Spleen (tissue), 7 donors: ENCODE measurements around the gene TEAD1.

Experiments
- POLR2AphosphoS5 ChIP-seq, 3 donors: sonication (generic); formaldehyde crosslinking; IDR thresholded peaks; one replicate each; pipeline ENCODE4 v1.5.1; 2017; ENCODE audit warnings: antibody characterized with exemption in 3 of 3
- TF ChIP-seq, protein P1 (sequence below), 11 experiments: fragments of 200-600 bp in 7 of 11; fragments of 450-650 bp in 4 of 11; sonication (generic) in 4 of 11; IDR thresholded peaks in 8 of 11; conservative IDR thresholded peaks in 3 of 11; 1 replicate in 7 of 11; 2 replicates in 4 of 11; pipeline versions ENCODE4 v1.4.0 to v1.8.0; 2016 to 2021; ENCODE audit warnings: antibody characterized with exemption in 11 of 11, inconsistent platforms in 4 of 11, mild to moderate bottlenecking in 1 of 11
- donor health status: DM: no; HTN: no; CAD: no; lungs with moderate emphysema.
- donor health status: DM: no; HTN: no; CAD: no.
- donor health status: DM: no; HTN: no; CAD: no.

DNA sequence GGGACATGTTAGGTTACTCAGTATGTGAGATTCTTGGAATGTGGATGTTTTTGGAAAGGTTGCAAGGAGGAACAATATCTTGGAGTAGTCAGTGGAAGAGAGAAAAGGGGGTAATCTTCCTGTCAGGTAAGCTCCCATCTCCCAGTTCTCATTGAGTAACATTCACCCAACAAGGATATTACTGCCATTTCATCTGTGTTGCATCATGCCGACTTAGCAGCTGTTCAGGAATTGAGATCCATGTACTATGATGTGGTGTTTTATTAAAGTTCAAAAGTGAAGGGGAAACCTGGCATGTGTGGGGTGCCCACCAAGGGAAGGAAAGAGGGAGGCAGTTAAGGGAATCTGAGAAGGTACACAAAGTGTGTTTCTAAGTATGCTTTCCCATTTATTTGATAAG, 276.4 kb downstream of the TEAD1 start:
- TF ChIP-seq, protein P1, sequence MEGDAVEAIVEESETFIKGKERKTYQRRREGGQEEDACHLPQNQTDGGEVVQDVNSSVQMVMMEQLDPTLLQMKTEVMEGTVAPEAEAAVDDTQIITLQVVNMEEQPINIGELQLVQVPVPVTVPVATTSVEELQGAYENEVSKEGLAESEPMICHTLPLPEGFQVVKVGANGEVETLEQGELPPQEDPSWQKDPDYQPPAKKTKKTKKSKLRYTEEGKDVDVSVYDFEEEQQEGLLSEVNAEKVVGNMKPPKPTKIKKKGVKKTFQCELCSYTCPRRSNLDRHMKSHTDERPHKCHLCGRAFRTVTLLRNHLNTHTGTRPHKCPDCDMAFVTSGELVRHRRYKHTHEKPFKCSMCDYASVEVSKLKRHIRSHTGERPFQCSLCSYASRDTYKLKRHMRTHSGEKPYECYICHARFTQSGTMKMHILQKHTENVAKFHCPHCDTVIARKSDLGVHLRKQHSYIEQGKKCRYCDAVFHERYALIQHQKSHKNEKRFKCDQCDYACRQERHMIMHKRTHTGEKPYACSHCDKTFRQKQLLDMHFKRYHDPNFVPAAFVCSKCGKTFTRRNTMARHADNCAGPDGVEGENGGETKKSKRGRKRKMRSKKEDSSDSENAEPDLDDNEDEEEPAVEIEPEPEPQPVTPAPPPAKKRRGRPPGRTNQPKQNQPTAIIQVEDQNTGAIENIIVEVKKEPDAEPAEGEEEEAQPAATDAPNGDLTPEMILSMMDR (IDR thresholded peaks at IDR 0.05 in 8 of 11, conservative IDR thresholded peaks at IDR 0.05 in 3 of 11) = no peak
- TF ChIP-seq POLR2AphosphoS5 (IDR thresholded peaks at IDR 0.05) = no peak
